Measurements from ENCODE around the gene TNNI2. TPM values are rescaled to one million over a fixed set of nuclear protein-coding genes. Genes with fewer than 3 reads are reported as not detected.

The TNNI2 gene
- total RNA-seq, 1 donor from 2014 or later: not detected

GRCh38 chr11:1834062-1834610 is 4.6 kb upstream of the TNNI2 start:
- no peak for TF ChIP-seq CTCF (IDR thresholded peaks at IDR 0.05; ENCODE audit: insufficient read depth, low read length, poor library complexity, severe bottlenecking)
- peak; percentile 26 for DNase-seq (ENCODE audit: low read depth)
- H3K27me3 ChIP-seq (ENCODE audit: control insufficient read depth, insufficient read depth, low read length): peaks cover 9% of the 10 kb centered on the region
- no peak overlapping the region for H3K4me3 ChIP-seq (ENCODE audit: low read depth, low read length)
- no peaks in the 10 kb centered on the region for H3K36me3 ChIP-seq (ENCODE audit: control insufficient read depth, insufficient read depth, low read length)

GRCh38 chr11:1834779-1835670 is 3.8 kb upstream of the TNNI2 start, which contains the start of gene SYT8:
SYT8 (plus strand) TSS chr11:1834990; CDS start chr11:1835106, 116 bp downstream.
- no peak for DNase-seq (ENCODE audit: low read depth)
- no peaks in the 10 kb centered on the region for H3K36me3 ChIP-seq (ENCODE audit: control insufficient read depth, insufficient read depth, low read length)
- TF ChIP-seq CTCF (IDR thresholded peaks at IDR 0.05; ENCODE audit: insufficient read depth, low read length, poor library complexity, severe bottlenecking): no peak
- no peak within 1 kb of the TSS for H3K4me3 ChIP-seq (ENCODE audit: low read depth, low read length)
- H3K27me3 ChIP-seq (ENCODE audit: control insufficient read depth, insufficient read depth, low read length): peaks cover 9% of the 10 kb centered on the region

GRCh38 chr11:1835671-1836010 is 3.1 kb upstream of the TNNI2 start:
- H3K4me3 ChIP-seq (ENCODE audit: low read depth, low read length): no peak overlapping the region
- peaks cover 9% of the 10 kb centered on the region for H3K27me3 ChIP-seq (ENCODE audit: control insufficient read depth, insufficient read depth, low read length)
- H3K36me3 ChIP-seq (ENCODE audit: control insufficient read depth, insufficient read depth, low read length): no peaks in the 10 kb centered on the region
- no peak for DNase-seq (ENCODE audit: low read depth)
- no peak for TF ChIP-seq CTCF (IDR thresholded peaks at IDR 0.05; ENCODE audit: insufficient read depth, low read length, poor library complexity, severe bottlenecking)

- TF ChIP-seq CTCF (IDR thresholded peaks at IDR 0.05; ENCODE audit: insufficient read depth, low read length, poor library complexity, severe bottlenecking): no peak
- H3K4me3 ChIP-seq (ENCODE audit: low read depth, low read length): no peak overlapping the region
These were observed 2.5 kb upstream of the TNNI2 start for GRCh38 chr11:1836011-1836945.

GRCh38 chr11:1837171-1838076 is 1.4 kb upstream of the TNNI2 start:
- no peak overlapping the region for H3K4me3 ChIP-seq (ENCODE audit: low read depth, low read length)
- no peaks in the 10 kb centered on the region for H3K36me3 ChIP-seq (ENCODE audit: control insufficient read depth, insufficient read depth, low read length)
- peaks cover 9% of the 10 kb centered on the region for H3K27me3 ChIP-seq (ENCODE audit: control insufficient read depth, insufficient read depth, low read length)
- TF ChIP-seq CTCF (IDR thresholded peaks at IDR 0.05; ENCODE audit: insufficient read depth, low read length, poor library complexity, severe bottlenecking): peak; percentile 93
- DNase-seq (ENCODE audit: low read depth): no peak

More at GRCh38 chr11:1836011-1836945, 2.5 kb upstream of the TNNI2 start:
- H3K36me3 ChIP-seq (ENCODE audit: control insufficient read depth, insufficient read depth, low read length): no peaks in the 10 kb centered on the region
- no peak for DNase-seq (ENCODE audit: low read depth)
- peaks cover 9% of the 10 kb centered on the region for H3K27me3 ChIP-seq (ENCODE audit: control insufficient read depth, insufficient read depth, low read length)

All from kidney epithelial cell (primary cell).